ENCODE measurements around the gene TARM1.
"Not testable (repeated sequence)": the region's sequence is repeated elsewhere in the genome, so short reads cannot be mapped to it uniquely, and the experiment has no call there.

DNA sequence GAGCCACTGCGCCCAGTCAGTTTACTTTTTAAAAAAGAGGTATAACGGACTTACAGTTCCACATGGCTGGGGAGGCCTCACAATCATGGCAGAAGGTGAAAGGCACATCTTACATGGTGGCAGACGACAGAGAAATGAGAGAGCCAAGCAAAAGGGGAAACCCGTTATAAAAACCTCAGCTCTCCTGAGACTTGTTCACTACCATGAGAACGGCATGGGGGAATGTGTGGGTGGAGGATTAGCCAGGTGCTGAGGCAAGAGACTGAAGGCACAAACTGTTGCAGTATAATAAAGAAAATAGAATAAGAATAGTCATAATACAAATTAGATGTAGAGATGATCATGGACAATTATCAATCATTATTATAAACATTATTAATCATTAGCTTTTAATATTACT, 44.6 kb downstream of the TARM1 start:
- TF ChIP-seq, protein P1, sequence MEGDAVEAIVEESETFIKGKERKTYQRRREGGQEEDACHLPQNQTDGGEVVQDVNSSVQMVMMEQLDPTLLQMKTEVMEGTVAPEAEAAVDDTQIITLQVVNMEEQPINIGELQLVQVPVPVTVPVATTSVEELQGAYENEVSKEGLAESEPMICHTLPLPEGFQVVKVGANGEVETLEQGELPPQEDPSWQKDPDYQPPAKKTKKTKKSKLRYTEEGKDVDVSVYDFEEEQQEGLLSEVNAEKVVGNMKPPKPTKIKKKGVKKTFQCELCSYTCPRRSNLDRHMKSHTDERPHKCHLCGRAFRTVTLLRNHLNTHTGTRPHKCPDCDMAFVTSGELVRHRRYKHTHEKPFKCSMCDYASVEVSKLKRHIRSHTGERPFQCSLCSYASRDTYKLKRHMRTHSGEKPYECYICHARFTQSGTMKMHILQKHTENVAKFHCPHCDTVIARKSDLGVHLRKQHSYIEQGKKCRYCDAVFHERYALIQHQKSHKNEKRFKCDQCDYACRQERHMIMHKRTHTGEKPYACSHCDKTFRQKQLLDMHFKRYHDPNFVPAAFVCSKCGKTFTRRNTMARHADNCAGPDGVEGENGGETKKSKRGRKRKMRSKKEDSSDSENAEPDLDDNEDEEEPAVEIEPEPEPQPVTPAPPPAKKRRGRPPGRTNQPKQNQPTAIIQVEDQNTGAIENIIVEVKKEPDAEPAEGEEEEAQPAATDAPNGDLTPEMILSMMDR (IDR thresholded peaks at IDR 0.05), result not testable (repeated sequence)
- not testable (repeated sequence) for TF ChIP-seq EP300 (IDR thresholded peaks at IDR 0.05)

All from esophagus muscularis mucosa (tissue), 3 donors.